ENCODE data around the gene ZDHHC8.
A peak's percentile ranks its signal among the peaks of the same experiment; 100 is the strongest.

GRCh38 chr22:20116951-20117632 lies 14.5 kb upstream of the ZDHHC8 start, which contains the start of gene TRMT2A:
- peak; percentile 89 to 93 (median 93) for TF ChIP-seq POLR2AphosphoS5 (IDR thresholded peaks at IDR 0.05)
- TF ChIP-seq CTCF (IDR thresholded peaks at IDR 0.05 in 8 of 11, conservative IDR thresholded peaks at IDR 0.05 in 3 of 11) = peak in 5 of 11 experiments; percentile 11 to 58 (median 42)
- TF ChIP-seq POLR2A (IDR thresholded peaks at IDR 0.05) = peak in 1 of 3 donors; percentile 68
